ENCODE data around the gene FAM169A. TPM values are rescaled to one million over a fixed set of nuclear protein-coding genes. Genes with fewer than 3 reads are reported as not detected.
A peak's percentile ranks its signal among the peaks of the same experiment; 100 is the strongest.
"Not testable (repeated sequence)": the region's sequence is repeated elsewhere in the genome, so short reads cannot be mapped to it uniquely, and the experiment has no call there.

FAM169A gene
- total RNA-seq, 1 experiment from 2014 or later = 301 TPM

DNA sequence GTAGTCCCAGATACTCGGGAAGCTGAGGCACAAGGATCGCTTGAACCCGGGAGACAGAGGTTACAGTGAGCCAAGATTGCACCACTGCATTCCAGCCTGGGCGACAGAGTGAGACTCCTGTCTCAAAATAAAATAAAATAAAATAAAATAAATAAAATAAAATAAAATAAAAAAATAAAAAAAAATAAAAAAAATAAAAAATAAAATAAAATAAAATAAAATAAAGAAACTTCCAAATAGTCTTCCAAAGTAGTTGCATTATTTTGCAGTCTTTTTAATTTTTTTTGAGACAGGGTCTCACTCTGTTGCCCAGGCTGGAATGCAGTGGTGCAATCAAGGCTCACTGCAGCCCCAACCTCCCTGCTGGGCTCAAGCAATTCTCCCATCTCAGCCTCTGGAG, 117.4 kb downstream of the FAM169A start:
- in situ Hi-C loops (cut with HindIII; ENCODE audit: low sequenced_read_pairs); DNase-seq (ENCODE audit: low spot score): not testable (repeated sequence)

DNA sequence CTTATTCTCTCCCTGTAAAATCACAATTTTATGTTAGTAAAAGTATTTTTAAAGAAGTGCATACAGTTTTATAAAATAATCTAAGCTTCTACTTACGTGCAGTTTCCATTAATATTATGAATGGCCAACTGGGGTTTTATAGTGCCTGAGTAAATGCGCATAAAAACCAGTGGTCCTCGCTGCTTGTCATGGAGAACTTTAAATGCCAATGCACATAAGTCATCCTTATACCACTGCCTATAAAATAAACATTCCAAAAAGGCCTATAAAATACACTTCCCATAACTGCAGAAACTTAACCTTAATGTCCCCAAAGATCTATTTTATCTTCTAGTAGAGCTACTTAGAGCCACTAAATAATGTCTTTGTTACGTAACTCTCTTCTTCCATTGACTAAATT, 127.8 kb downstream of the FAM169A start:
- in situ Hi-C loops (cut with HindIII; ENCODE audit: low sequenced_read_pairs) = no loop called here
- no peak for DNase-seq (ENCODE audit: low spot score)

DNA sequence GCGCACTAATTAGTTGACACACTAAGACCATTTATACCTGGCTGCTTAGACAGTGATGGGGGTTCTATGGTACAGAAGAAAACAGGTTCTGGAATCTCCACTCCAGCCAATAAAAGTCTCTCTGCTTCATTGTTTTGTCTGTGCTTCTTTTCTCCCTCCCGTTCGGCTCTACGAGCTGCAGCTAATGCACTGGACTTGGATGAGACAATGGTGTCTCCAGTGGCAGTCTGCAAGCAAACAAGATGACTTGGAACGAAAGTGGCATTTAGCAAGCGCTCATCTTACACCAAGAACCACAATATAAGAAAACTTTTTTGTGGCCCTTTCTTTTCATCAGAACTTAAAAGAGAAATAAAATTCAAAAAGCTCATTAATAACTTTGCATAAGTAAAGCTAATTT, 129.4 kb downstream of the FAM169A start:
- in situ Hi-C loops (cut with HindIII; ENCODE audit: low sequenced_read_pairs) = no loop called here
- DNase-seq (ENCODE audit: low spot score) = peak; percentile 10

Other genes with a start within 250 kb of the FAM169A start
- gene ENC1, start 225.7 kb downstream of the FAM169A start, total RNA-seq (2014; rRNA removed; shearing (Covaris generic)) = 36.4 and 59.3 TPM in 2 replicates
- 661 and 662 TPM in 2 replicates for gene HEXB, start 181.2 kb downstream of the FAM169A start, total RNA-seq (2014; rRNA removed; shearing (Covaris generic))
- gene GFM2, start 99.3 kb downstream of the FAM169A start, total RNA-seq (2014; rRNA removed; shearing (Covaris generic)) = 67.7 and 87.9 TPM in 2 replicates
- 21.1 and 37.4 TPM in 2 replicates for gene NSA2, start 99.1 kb downstream of the FAM169A start, total RNA-seq (2014; rRNA removed; shearing (Covaris generic))
- 63.2 and 92.1 TPM in 2 replicates for gene GCNT4, start 186.2 kb upstream of the FAM169A start, total RNA-seq (2014; rRNA removed; shearing (Covaris generic))

All from G401 (cell line).